SIG-M5 treated with dmso at 0.1 percent for 504 hours (cell line): ENCODE data around the gene PCDHGB6.
"Not testable (repeated sequence)": the region's sequence is repeated elsewhere in the genome, so short reads cannot be mapped to it uniquely, and the experiment has no call there.

ENCODE experiments used
- DNase-seq: peaks from one replicate; lab custom pipeline; 2025; ENCODE audit not compliant: unreplicated experiment; lab: John Stamatoyannopoulos, UW

The PCDHGB6 gene

DNA sequence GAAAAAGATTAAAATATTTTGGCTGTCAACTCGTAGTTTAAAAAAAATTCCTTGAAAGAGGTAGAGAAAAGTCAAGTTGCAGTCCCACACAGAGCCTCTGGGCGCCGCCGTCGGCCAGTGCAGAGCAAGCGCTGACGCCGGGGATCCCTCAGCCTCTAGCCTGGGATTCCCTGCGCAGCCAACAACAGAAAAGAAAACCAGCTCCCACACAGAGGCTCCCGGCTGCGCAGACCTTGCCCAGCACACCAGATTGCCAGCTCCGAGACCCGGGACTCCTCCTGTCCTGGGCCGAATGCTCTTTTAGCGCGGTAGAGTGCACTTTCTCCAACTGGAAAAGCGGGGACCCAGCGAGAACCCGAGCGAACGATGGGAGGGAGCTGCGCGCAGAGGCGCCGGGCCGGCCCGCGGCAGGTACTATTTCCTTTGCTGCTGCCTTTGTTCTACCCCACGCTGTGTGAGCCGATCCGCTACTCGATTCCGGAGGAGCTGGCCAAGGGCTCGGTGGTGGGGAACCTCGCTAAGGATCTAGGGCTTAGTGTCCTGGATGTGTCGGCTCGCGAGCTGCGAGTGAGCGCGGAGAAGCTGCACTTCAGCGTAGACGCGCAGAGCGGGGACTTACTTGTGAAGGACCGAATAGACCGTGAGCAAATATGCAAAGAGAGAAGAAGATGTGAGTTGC lies 9.8 kb downstream of the PCDHGB6 start, which contains the start of gene PCDHGB7:
Gene PCDHGB7, plus strand, starts transcription at position 184 of the 679 bp plus-strand sequence. Its CDS starts 183 bp downstream, at position 367.
- DNase-seq: peak; percentile 13

GRCh38 chr5:141419074-141419880 lies 11.5 kb downstream of the PCDHGB6 start:
- no peak for DNase-seq

GRCh38 chr5:141420855-141421488 lies 13.2 kb downstream of the PCDHGB6 start, which contains the start of gene PCDHGA11:
Gene PCDHGA11, plus strand, starts transcription at chr5:141421051. Its CDS starts 177 bp downstream, at chr5:141421228.
- no peak for DNase-seq

GRCh38 chr5:141421489-141421855 lies 13.7 kb downstream of the PCDHGB6 start:
- no peak for DNase-seq

DNA sequence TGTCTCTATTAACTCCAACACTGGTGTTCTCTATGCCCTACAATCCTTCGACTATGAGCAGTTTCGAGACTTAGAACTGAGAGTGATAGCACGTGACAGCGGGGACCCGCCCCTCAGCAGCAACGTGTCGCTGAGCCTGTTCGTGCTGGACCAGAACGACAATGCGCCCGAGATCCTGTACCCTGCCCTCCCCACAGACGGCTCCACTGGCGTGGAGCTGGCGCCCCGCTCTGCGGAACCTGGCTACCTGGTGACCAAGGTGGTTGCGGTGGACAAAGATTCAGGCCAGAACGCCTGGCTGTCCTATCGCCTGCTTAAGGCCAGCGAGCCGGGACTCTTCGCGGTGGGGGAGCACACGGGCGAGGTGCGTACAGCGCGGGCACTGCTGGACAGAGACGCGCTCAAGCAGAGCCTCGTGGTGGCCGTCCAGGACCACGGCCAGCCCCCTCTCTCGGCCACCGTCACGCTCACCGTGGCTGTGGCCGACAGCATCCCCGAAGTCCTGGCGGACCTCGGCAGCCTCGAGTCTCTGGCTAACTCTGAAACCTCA lies 15.0 kb downstream of the PCDHGB6 start:
- DNase-seq: no peak

DNA sequence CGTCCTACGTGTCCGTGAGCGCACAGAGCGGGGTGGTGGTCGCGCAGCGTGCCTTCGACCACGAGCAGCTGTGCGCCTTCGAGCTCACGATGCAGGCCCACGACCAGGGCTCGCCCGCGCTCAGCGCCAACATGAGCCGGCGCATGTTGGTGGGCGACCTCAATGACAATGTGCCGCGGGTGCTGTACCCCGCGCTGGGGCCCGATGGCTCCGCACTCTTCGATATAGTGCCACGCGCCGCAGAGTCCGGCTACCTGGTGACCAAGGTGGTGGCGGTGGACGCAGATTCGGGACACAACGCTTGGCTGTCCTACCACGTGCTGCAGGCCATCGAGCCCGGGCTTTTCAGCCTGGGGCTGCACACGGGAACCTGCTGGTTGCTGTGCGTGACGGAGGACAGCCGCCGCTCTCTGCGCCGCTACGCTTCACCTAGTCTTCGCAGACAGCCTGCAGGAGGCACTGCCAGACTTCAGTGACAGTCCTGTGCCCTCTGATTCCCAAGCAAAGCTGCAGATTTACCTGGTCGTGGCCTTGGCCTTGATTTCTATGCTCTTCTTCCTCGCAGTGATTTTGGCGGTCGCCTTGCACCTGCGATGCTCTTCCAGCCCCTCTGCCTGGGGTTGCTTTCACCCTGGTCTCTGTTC lies 20.1 kb downstream of the PCDHGB6 start:
- no peak for DNase-seq

DNA sequence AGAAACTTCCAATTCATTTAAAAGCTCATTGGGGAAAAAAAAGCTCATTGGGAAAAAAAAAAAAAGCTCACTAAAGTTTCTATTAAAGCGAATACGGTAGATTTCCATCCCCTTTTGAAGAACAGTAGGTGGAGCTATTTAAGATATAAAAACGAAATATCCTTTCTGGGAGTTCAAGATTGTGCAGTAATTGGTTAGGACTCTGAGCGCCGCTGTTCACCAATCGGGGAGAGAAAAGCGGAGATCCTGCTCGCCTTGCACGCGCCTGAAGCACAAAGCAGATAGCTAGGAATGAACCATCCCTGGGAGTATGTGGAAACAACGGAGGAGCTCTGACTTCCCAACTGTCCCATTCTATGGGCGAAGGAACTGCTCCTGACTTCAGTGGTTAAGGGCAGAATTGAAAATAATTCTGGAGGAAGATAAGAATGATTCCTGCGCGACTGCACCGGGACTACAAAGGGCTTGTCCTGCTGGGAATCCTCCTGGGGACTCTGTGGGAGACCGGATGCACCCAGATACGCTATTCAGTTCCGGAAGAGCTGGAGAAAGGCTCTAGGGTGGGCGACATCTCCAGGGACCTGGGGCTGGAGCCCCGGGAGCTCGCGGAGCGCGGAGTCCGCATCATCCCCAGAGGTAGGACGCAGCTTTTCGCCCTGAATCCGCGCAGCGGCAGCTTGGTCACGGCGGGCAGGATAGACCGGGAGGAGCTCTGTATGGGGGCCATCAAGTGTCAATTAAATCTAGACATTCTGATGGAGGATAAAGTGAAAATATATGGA lies 22.7 kb downstream of the PCDHGB6 start, which contains the start of gene PCDHGA12:
Gene PCDHGA12, plus strand, starts transcription at position 176 of the 782 bp plus-strand sequence. Its CDS starts 253 bp downstream, at position 429.
- DNase-seq: peak; percentile 7

DNA sequence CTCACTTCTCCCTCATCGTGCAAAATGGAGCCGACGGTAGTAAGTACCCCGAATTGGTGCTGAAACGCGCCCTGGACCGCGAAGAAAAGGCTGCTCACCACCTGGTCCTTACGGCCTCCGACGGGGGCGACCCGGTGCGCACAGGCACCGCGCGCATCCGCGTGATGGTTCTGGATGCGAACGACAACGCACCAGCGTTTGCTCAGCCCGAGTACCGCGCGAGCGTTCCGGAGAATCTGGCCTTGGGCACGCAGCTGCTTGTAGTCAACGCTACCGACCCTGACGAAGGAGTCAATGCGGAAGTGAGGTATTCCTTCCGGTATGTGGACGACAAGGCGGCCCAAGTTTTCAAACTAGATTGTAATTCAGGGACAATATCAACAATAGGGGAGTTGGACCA lies 23.5 kb downstream of the PCDHGB6 start:
- no peak for DNase-seq

GRCh38 chr5:141432308-141432707 lies 24.5 kb downstream of the PCDHGB6 start:
- DNase-seq: not testable (repeated sequence)

- not testable (repeated sequence) for DNase-seq
These were observed 24.9 kb downstream of the PCDHGB6 start for GRCh38 chr5:141432726-141433125.

GRCh38 chr5:141434006-141434405 lies 26.2 kb downstream of the PCDHGB6 start:
- no peak for DNase-seq

GRCh38 chr5:141437221-141437620 lies 29.4 kb downstream of the PCDHGB6 start:
- DNase-seq: no peak

DNA sequence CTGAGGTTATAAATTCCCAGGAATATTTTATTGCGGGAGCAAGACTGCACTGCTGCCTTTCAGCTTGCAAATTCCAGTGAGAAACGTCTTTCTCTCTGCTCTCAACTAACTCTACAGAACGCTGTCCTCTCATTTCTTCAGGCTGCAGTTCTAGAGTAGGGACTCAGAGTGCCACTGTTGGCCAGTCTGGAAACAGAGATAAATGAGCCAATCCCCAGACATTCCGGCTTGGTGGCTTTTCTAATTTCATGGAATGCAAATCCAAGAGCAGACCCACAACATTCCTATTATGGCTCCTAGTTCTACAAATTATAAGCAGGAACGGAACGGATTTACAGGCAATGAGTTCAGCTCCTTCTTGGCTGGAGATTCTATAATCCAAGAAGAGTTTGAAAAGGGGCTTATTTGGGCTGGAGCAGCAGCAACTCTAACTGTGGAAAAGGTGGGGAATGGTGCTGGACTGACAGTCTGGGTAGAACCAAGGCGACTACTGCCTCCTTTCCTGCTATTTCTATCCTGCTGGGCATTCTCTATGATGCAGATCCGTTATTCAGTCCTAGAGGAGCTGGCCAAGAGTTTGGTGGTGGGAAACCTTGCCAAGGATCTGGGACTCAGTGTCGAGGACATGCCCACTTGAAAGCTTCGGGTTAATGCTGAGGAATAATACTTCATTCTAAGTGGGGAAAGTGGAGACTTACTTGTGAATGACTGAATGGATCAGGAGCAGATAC lies 31.8 kb downstream of the PCDHGB6 start:
- DNase-seq: no peak

GRCh38 chr5:141440341-141440740 lies 32.5 kb downstream of the PCDHGB6 start:
- no peak for DNase-seq

GRCh38 chr5:141441571-141442170 lies 33.9 kb downstream of the PCDHGB6 start:
- DNase-seq: no peak
